Putamen (tissue), 1 donor: ENCODE data around the gene RAB3C.
A peak's percentile ranks its signal among the peaks of the same experiment; 100 is the strongest.

Experiments
- DNase-seq: peaks from one replicate; pipeline ENCODE4 v3.0.0-alpha.2; 2016; ENCODE audit warnings: low spot score

Gene RAB3C

GRCh38 chr5:58834242-58835225 lies 251.7 kb downstream of the RAB3C start:
- no peak for DNase-seq

DNA sequence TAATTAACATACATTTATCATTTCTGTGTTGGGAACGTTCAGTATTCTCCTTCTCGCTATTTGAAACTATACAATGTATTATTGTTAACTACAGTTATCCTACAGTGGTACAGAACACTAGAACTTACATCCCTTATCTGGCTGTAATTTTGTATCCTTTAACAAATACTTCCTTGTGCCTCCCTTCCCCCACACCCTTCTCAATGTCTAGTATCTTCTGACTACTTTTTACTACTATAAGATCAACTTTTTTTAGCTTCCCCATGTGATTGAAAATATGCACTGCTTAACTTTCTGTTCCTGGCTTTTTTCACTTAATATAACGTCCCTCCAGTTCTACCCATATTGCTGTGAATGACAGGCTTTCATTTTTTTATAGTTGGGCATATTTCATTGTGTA lies 253.5 kb downstream of the RAB3C start:
- DNase-seq = no peak

DNA sequence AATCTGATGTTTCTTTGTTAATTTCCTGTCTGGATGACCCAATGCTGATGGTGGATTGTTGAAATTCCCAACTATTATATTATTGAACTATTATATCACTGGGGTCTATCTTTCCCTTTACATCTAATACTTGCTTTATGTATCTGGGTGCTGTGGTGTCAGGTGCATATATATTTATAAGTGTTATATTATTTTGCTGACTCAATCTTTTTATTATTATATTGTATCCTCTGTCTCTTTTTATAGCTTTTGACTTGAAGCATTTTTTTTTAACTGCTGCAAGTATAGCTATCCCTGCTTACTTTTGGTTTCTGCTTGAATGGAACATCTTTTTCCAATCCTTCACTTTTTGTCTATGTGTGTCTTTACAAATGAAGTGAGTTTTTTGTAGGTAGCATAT lies 255.9 kb downstream of the RAB3C start:
- no peak for DNase-seq

GRCh38 chr5:58842852-58843251 lies 260.0 kb downstream of the RAB3C start:
- no peak for DNase-seq

DNA sequence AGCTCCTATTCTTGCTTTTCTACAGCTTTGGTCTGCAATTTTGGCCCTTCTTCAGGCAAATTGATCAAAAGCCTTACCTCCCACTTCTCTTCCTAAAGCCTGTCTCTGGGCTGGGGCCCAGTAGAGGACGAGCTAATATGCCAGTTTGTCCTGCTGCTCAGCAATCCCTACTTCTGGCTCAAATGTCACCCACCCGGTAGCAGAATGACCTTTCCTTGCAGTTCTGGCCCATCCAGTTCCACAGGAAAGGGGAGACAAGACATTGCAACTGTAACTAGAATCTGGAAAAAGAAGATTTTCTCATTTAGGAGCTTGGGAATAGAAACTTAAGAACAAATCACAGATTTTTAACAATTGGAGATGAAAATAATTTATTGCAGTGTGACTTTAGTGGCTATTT lies 261.5 kb downstream of the RAB3C start:
- DNase-seq = no peak

- no peak for DNase-seq
These were observed 264.2 kb downstream of the RAB3C start for GRCh38 chr5:58847041-58847440.

DNA sequence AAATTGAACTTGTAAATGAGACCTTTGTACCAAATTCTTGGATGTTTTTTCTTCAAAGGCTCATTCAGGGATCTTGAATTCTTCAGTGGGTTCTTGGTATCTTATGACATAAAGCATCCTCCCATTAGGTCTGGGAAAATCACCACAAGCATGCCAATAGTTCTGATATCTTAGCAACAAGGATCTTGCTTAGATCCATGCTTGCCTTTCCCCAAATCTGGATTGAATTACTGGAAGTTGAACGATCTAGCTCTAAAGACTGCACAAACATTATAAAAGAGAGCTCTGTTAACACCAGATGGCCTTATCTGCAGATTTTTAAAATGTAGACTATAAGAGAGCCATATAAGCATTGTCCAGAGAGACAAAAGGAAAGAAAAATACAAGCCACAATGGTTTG lies 266.3 kb downstream of the RAB3C start:
- no peak for DNase-seq

GRCh38 chr5:58849921-58850667 lies 267.2 kb downstream of the RAB3C start:
- DNase-seq = peak; percentile 12

GRCh38 chr5:58851153-58851552 lies 268.3 kb downstream of the RAB3C start:
- DNase-seq = no peak

GRCh38 chr5:58851571-58851970 lies 268.7 kb downstream of the RAB3C start:
- no peak for DNase-seq

GRCh38 chr5:58852566-58852965 lies 269.7 kb downstream of the RAB3C start:
- DNase-seq = no peak

DNA sequence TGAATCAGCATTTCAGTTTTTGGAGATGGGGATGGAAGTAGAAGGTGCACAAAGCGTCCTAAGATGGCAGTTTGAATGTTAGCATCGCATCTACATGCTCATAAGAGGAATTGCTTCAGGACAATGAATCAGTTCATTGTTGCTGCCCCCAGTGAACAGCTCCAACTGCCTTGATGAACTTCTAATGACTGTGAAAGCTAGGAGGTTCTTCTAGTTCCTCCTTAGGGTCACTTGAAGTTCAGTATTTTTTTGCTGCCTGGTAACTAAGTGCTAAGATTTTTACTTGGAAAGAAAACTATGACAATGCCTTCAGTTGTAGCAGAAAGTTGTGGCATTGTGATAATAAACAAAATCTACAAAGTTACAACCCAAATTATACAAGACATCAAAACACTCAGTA lies 271.6 kb downstream of the RAB3C start:
- no peak for DNase-seq

- DNase-seq = no peak
These were observed 273.2 kb downstream of the RAB3C start for GRCh38 chr5:58855851-58856739.

- no peak for DNase-seq
These were observed 274.7 kb downstream of the RAB3C start for GRCh38 chr5:58857609-58858008.

- no peak for DNase-seq
These were observed 277.8 kb downstream of the RAB3C start for GRCh38 chr5:58860680-58861079.

- no peak for DNase-seq
These were observed 286.1 kb downstream of the RAB3C start for GRCh38 chr5:58868931-58869330.

- no peak for DNase-seq
These were observed 288.9 kb downstream of the RAB3C start for GRCh38 chr5:58871648-58872242.

DNA sequence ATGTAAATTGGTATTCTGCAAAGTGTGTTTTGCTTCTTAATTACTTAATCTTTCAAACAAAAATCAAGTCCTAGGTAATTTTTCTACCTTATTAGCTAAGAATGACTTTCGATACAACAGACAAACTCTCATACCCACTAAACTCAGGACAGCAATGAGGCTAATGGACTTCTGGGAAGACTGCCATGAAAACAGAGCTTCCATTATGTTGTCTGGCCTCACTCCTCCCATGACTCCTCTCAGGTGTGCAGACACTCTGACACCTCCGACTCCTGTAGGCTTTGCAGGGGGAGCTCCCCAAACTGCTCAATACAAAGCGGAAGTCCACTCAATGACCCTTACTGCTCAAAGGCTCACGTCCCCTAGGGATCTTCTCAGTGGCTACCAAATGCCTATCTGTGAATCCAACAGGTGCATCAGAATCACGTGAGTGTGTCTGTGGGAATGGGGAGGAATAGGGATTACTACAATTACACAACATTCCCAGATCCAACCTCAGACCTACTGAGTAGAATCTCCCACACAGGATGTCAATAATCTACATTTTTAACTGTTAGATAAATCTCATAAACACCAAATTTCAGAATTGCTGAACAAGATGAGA lies 289.9 kb downstream of the RAB3C start:
- DNase-seq = no peak

GRCh38 chr5:58875599-58875998 lies 292.7 kb downstream of the RAB3C start:
- no peak for DNase-seq

DNA sequence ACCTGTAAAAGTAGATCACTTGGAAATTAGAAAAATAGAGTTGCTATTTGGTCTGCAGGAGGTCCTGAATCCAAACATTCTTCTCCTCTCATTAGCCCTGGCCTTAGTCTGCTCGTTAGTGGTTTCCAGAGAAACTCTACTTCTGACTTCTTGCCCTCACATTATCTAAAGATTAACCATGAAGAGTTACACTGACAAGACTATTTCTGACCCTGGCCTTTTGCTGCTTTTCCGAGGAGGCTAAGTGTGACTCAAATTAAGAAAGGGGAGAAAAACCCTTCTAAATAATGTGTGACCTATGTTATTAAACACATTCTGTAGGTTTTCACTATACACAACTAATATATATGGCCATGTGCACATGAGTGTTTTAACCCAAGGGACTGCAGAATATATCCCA lies 302.4 kb downstream of the RAB3C start:
- no peak for DNase-seq
